ENCODE measurements around the gene LINGO1. TPM values are rescaled to one million over a fixed set of nuclear protein-coding genes. Genes with fewer than 3 reads are reported as not detected.

LINGO1 gene
- polyA plus RNA-seq, 3 donors = not detected

- Histone ChIP-seq H3K9ac (ENCODE audit: insufficient read depth, low read length, poor library complexity, severe bottlenecking) (no peak overlapping the region), H2AFZ (ENCODE audit: insufficient read depth, low read depth, low read length, poor library complexity, severe bottlenecking) (no peak overlapping the region), H3K9me3 (replicated peaks in 1 of 2; ENCODE audit: control insufficient read depth in 1 of 2, insufficient read depth in 1 of 2, low read length in 2 of 2) (no peaks in the 10 kb centered on the region), H3K79me2 (ENCODE audit: insufficient read depth, low read length) (no peaks in the 10 kb centered on the region), H3K36me3 (replicated peaks in 1 of 2; ENCODE audit: control insufficient read depth in 1 of 2, insufficient read depth in 2 of 2, low read length in 2 of 2) (no peaks in the 10 kb centered on the region), H3K4me3 (replicated peaks in 1 of 3; ENCODE audit: low read depth in 2 of 3, low read length in 3 of 3) (no peak overlapping the region), H3K4me1 (ENCODE audit: control insufficient read depth in 1 of 2, insufficient read depth in 2 of 2, low read length in 2 of 2) (no peaks in the 10 kb centered on the region), H3K27me3 (ENCODE audit: control insufficient read depth in 2 of 2, insufficient read depth in 2 of 2, low read length in 2 of 2) (no peaks in the 10 kb centered on the region), H3K4me2 (replicated peaks; ENCODE audit: extremely low read depth, low read length, poor library complexity, severe bottlenecking) (no peak overlapping the region), H4K20me1 (ENCODE audit: insufficient read depth, low read length) (no peaks in the 10 kb centered on the region), H3K27ac (ENCODE audit: low read depth in 1 of 2, low read length in 2 of 2) (no peak overlapping the region)
- TF ChIP-seq CTCF (IDR thresholded peaks at IDR 0.05) = no peak
- H3K27me3 Mint-ChIP-seq (ENCODE audit: low read depth in 3 of 3) = peaks cover 1 to 17% (median 14%) of the 10 kb centered on the region in 3 donors
- no peak overlapping the region for H3K4me3 Mint-ChIP-seq
- peaks cover 0 to 1% (median 0%) of the 10 kb centered on the region in 7 donors for H3K9me3 Mint-ChIP-seq
- DNase-seq = no peak
- H3K4me1 Mint-ChIP-seq = no peaks in the 10 kb centered on the region
- no peak overlapping the region for H3K27ac Mint-ChIP-seq
- H3K36me3 Mint-ChIP-seq = no peaks in the 10 kb centered on the region
- intact Hi-C loops (cut with micrococcal nuclease) = no loop called here
- WGBS (ENCODE audit: insufficient coverage) = 82% methylated on average over 6 of the region's 18 CpGs
Measured at GRCh38 chr15:77622934-77623754, 9.6 kb downstream of the LINGO1 start.

- H3K4me1 Mint-ChIP-seq = no peaks in the 10 kb centered on the region
- Histone ChIP-seq H3K79me2 (ENCODE audit: insufficient read depth, low read length) (no peaks in the 10 kb centered on the region), H3K4me2 (replicated peaks; ENCODE audit: extremely low read depth, low read length, poor library complexity, severe bottlenecking) (no peak overlapping the region), H3K9ac (ENCODE audit: insufficient read depth, low read length, poor library complexity, severe bottlenecking) (no peak overlapping the region), H3K27ac (ENCODE audit: low read depth in 1 of 2, low read length in 2 of 2) (no peak overlapping the region), H2AFZ (ENCODE audit: insufficient read depth, low read depth, low read length, poor library complexity, severe bottlenecking) (no peak overlapping the region), H3K27me3 (ENCODE audit: control insufficient read depth in 2 of 2, insufficient read depth in 2 of 2, low read length in 2 of 2) (no peaks in the 10 kb centered on the region), H3K4me1 (ENCODE audit: control insufficient read depth in 1 of 2, insufficient read depth in 2 of 2, low read length in 2 of 2) (no peaks in the 10 kb centered on the region), H3K9me3 (replicated peaks in 1 of 2; ENCODE audit: control insufficient read depth in 1 of 2, insufficient read depth in 1 of 2, low read length in 2 of 2) (no peaks in the 10 kb centered on the region), H4K20me1 (ENCODE audit: insufficient read depth, low read length) (no peaks in the 10 kb centered on the region), H3K4me3 (replicated peaks in 1 of 3; ENCODE audit: low read depth in 2 of 3, low read length in 3 of 3) (no peak overlapping the region), H3K36me3 (replicated peaks in 1 of 2; ENCODE audit: control insufficient read depth in 1 of 2, insufficient read depth in 2 of 2, low read length in 2 of 2) (no peaks in the 10 kb centered on the region)
- DNase-seq = no peak
- WGBS (ENCODE audit: insufficient coverage) = 78% methylated on average over 21 of the region's 22 CpGs
- no peak for TF ChIP-seq CTCF (IDR thresholded peaks at IDR 0.05)
- no peaks in the 10 kb centered on the region for H3K36me3 Mint-ChIP-seq
- H3K27ac Mint-ChIP-seq = no peak overlapping the region
- no peak overlapping the region for H3K4me3 Mint-ChIP-seq
- H3K27me3 Mint-ChIP-seq (ENCODE audit: low read depth in 3 of 3) = peaks cover 3 to 14% (median 10%) of the 10 kb centered on the region in 3 donors
- intact Hi-C loops (cut with micrococcal nuclease) = no loop called here
- no peaks in the 10 kb centered on the region for H3K9me3 Mint-ChIP-seq
Measured at GRCh38 chr15:77622209-77622933, 10.3 kb downstream of the LINGO1 start.

Data from CD14-positive monocyte (primary cell).